ENCODE results near the gene SPATS2L.
A peak's percentile ranks its signal among the peaks of the same experiment; 100 is the strongest.

Gene SPATS2L

DNA sequence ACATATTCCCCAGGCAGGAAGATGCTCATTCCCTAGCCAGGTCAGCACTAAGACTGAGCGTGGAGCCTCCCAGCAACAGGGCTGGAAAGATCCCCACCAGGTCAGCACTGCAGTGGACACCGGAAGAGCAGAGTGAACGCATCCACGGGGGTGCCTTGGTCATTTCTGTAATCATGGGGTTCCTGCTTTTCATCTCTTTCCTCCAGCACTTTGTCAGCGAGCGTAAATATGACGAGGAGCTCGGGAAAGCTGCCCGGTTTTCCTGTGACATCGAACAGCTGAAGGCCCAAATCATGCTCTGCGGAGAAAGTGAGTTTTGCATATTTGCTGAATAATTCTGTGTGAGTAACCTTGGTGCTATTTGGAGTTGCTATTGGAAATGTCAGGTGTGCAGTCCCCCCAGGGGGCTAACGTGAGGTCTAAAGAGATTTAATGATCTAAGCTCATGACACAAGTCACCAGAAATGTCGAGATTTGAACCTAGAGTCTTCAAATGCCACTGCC, 163.3 kb downstream of the SPATS2L start:
- peak; percentile 33 for DNase-seq (ENCODE audit: low read depth)

DNA sequence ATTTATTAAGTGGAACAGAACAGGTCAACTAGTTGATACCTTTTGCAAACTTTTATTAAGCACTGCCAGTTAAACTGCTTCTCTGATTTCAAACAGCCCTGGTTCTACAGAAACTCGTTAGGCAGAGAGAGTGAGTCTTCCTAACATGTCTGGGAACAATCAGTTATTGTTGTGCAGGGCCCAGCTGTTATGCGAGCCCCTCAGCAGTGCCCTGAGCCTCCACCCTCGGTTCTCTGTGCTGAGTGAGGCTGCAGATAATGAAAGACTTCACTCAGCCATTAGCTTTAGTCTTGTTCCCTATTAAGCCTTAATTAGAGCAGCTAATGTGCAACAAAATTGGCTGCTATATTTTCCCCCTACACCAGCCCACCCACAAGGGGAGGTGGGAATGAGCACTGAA, 163.7 kb downstream of the SPATS2L start:
- DNase-seq (ENCODE audit: low read depth), result no peak

DNA sequence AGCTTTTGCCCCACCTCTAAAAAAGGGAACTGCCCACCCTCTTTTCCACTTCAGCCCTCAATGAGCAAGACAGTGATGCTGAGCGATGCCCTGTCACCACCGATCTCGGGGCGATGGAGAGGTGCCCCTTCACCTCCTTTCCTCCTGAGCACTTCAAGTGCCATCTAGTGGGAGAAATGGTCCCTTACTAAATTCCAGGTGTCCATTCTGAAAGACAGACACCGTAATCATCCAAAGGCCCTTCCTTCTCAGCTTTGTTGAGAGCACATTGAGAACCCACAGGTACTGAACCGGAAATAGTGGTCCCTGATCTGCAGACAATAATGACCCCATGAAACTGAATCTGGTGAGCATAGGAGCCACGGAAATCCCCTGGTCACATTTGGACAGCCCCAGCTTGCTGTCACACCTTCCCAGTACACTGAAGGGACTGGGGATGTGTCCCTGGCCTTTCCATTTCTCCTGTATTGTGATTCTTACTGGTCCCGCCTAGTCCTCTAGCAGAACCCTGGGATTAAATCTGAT, 164.9 kb downstream of the SPATS2L start:
- DNase-seq (ENCODE audit: low read depth), result peak; percentile 36

DNA sequence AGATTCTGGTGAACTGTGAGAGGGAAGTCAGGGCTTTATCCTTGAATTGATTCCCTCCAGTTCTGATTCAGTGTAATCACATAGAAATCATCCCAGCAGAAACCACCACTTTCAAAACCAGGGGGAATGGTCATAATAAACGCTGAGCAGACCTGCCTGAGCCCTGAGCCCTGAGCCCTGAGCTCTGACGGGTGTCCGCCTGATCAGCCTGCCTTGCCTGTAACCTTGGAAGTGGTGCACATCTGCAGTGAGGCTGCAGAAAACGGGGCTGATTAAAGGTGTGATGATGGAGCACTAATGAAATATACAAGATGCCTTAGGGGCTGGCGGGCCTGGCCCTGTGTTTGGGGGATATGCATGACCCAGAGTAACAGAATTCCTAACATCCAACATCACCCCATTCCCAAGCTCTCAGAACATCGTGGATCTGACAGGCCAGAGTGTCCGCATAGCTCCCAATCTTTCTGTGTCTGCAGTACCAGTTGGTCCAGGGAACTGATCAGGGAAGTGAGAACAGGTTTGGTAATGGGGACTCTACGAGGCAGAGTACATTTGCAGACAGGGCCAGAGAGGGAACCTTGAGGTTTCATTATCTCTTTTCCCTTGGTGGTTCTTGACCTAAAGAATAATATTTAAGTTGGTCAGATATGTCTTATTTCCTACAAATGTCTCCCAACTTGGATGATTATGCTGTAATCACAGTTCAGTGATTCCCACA, 165.6 kb downstream of the SPATS2L start:
- no peak for DNase-seq (ENCODE audit: low read depth)

DNA sequence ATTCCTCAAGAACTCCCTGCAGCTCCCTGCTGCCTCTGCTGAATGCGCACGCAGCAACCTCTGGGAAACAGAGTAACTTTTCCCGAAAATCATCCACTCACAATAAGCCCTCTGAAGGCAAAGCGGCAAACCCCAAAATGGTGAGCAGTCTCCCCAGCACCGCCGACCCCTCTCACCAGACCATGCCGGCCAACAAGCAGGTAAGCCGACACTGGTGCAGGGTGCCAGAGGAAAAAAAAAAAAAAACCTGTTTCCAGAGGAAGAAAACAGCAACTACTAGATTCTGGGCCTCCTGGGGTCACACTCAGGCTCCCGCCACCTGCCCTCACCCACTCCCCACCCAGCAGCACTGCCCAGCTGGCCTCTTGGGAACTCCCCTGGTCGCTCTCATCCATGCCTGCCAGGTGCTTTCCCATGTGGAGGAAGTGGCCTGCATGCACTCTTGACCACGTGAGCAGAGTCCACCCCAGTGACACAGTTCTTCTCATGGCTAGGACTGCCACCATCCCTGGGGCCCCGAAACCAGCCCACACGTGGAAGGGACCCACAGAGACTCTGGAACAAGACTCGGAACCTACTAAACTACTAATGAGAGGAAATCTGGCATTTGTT, 166.5 kb downstream of the SPATS2L start:
- no peak for DNase-seq (ENCODE audit: low read depth)

DNA sequence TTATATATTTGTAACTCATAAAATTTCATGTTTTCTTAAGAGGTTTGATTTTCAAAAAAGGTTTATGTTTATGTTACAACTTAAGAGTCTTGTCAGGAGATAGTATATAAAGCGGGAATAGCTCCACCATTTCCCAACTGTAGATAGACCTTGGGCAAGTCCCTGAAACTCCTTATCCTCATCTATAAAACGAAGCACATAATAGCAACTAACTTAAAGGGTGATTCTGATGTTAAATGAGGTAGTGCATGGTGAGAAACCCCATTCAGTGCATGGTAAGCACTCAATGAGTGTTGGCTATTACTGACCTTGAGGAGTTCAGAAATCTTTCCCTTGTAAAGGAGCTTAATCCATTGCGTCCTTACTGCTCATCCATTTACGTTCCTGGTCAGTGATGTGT, 169.3 kb downstream of the SPATS2L start:
- DNase-seq (ENCODE audit: low read depth), result no peak

DNA sequence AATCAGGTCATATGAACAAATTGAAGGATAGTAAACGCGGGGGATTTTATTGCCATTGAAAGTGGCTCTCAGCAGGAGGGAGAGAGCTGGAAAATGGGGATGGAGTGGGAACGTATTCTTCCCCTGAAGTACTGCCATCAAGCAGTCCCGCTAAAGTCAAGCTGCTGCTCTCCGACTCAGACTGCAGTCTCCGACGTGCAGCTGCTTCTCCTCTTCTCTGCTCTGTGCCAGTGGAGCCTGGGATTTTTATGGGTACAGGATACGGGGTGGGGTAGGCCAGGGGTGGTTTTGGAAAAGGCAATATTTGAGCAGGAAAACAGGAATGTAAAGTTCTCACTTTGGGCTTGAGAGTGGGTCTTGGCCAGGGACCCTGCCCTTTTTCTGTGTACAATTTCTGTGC, 170.3 kb downstream of the SPATS2L start:
- no peak for DNase-seq (ENCODE audit: low read depth)

DNA sequence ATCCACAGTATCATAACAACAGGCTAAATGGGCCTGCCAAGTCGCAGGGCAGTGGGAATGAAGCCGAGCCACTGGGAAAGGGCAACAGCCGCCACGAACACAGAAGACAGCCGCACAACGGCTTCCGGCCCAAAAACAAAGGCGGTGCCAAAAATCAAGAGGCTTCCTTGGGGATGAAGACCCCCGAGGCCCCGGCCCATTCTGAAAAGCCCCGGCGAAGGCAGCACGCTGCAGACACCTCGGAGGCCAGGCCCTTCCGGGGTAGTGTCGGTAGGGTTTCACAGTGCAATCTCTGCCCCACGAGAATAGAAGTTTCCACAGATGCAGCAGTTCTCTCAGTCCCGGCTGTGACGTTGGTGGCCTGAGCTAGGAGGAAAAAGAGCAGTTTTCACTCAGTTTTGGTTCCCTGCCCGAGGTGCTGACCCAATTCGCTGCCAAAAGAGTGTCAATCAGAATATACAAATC, 171.2 kb downstream of the SPATS2L start:
- DNase-seq (ENCODE audit: low read depth), result no peak

DNA sequence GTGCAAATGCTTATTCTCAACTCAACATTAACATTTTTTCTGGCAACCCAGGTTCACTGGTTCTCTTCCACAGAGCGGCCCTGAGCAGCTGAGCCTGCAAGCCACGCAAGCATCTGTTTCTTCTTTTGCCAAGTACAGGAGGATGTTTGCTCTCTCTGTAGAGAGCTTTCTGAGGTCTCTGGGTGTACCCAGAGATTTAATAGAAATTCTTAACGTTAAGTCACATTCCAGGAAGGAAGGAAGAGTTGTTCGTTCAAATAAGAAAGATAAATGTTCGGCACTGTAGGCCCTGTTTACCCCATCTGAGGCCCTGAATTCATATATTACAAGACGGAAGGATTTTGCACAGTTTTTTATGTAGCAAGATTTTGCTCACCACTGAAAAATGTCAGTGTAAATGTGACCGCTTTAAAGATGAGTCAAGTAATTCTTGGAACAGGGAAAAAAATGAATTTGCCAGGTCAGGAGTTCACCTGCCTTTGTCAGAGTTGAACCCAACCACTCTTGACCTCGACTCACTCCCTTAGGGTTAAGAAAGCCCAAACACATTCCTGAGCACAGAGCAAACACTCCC, 173.3 kb downstream of the SPATS2L start:
- peak; percentile 83 for DNase-seq (ENCODE audit: low read depth)

DNA sequence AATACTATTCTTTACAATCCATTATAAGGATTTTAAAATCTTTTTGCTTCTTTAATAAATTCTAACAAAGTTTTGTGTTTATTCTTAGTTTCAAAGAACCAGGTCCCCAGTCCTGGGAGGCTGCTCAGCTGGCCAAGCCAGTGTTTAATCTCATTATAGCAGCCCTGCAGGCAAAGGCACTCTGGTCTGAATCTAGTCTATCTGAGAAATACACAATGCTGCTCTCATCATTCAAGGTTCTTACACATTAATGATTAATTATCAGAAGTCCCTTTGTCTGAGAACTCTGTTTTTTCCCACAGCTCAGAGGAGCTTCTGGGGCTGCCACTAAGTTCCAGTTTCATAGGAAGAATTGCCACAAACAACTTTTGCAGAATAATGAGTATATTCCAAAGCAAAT, 175.7 kb downstream of the SPATS2L start:
- no peak for DNase-seq (ENCODE audit: low read depth)

DNA sequence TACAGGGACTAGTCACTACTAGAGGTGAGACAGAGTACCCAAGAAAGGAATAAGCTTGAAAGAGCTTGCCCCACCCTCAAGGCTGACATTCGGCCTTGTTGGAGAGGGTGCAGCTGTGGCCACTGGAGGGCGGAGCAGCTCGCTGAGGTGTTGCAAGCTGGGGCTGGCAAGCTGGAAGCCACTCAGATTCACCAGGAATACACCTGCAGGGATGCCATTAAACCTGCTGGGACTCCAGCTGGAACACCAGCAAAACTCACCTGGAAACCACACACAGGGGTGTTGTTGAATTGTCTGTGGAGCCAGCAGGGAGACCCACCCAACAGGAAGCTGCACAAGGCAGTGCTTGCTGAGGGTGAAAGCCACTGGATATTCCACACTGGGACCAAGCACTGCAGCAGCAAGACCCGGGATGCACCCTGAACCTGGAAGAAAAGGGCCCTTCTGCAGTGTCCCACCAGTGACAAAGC, 177.3 kb downstream of the SPATS2L start:
- peak; percentile 8 for DNase-seq (ENCODE audit: low read depth)

DNA sequence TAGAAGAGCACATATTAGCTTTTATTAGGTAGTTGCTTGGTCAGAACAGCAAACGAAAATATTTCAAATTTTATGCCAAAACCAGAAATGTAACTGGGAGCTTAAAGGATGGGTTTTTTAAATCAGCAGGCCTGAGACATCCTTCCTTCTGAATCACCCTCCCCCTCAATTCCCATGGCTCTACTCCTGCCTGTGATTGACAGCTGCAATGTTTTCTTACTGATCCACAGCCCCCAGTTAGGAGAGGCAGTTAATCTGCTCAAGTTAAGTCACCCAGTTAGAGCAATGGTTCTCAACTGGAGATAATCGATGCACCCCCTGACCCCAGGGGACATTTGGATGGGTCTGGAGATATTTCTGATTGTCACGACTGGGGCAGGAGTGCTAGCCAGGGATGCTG, 178.4 kb downstream of the SPATS2L start:
- DNase-seq (ENCODE audit: low read depth), result peak; percentile 32

DNA sequence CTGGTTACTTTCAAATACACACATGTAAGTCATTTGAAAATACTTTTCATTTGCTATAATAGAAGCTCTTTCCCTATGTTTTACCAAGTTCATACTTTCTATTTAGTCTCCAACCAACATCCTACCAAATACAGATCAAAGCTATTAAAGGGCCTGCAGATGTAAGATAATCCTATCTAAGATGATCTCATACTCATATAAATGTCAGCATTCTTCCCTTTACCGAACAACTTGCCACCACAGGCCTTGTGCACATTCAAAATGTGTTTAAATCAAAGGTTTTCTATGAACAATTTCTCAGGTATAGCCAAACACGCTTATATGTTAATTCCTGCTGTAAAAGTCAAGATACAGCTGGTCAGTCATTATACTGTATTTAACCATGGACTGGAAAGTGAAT, 180.0 kb downstream of the SPATS2L start:
- DNase-seq (ENCODE audit: low read depth), result peak; percentile 35

DNA sequence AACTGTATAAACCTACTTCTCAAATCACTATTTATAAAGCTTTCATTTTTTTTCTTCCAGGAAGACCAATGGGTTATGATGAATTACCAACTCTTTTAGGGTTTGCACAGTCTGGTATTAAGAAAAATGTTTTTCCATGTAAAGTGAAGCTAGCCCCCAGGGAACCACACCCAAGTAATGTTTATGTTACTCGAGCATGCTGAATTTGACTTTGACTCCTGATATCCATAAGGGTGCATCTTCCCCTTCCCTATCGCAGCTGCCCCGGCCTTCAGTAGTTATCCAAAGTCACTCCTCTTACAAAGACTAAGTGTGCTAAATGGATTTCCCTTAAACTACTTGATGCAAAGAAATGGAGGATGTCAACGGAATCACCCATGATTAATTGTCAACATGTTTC, 181.7 kb downstream of the SPATS2L start:
- no peak for DNase-seq (ENCODE audit: low read depth)

DNA sequence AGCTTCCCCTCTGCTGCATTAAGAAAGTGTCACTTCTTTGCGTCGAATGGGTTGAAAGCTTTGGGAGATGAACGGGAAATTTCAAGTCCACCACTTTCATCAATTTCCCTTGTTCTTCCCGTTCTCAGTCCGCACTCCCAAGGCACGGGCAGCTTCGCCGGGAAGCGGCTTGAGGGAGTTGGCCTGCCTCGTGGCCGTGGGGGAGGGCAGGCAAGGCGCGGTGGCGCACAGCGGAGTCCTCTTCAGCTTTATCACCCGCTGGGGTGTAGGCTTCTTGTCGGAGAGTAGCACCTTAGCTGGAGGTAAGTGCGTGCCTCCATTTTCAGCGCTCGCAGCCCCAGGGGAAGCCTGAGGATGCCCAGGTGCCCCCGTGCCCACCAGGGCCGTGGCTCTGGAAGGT, 183.5 kb downstream of the SPATS2L start:
- no peak for DNase-seq (ENCODE audit: low read depth)

DNA sequence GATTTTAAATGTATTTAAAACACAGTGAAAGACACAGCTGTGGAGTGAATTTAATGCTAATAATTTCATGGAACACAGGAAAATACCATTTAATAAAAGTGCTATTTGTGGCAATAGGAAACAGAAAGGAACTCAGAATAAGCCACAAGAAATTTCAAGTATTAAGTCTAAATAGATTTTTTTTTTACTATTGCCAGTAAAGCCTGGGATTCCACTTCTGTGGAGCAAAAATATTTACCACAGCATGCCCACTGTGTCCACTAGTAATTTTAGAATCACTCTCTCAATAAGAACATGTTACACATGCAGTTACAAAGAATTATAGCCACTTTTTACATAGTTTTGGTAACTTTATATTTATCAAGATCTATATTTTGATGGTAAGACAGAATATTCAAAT, 186.2 kb downstream of the SPATS2L start:
- peak; percentile 46 for DNase-seq (ENCODE audit: low read depth)

DNA sequence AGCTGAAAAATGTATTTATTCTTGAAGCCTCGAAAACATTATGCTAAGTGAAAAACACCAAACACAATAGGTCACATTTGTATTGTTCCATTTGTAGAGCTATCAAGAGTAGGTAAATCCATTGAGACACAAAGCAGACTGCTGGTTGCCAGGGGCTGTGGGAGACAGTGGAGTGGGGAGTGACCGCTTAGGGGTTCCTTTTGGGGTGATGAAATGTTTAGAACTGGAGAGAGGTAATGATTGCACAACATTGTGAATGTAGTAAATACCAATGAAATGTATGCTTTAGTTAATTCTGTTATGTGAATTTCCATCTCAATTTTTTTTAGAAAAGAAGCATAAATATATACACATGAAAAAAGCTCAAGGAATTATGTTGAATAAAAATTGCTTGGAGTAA, 187.6 kb downstream of the SPATS2L start:
- no peak for DNase-seq (ENCODE audit: low read depth)

DNA sequence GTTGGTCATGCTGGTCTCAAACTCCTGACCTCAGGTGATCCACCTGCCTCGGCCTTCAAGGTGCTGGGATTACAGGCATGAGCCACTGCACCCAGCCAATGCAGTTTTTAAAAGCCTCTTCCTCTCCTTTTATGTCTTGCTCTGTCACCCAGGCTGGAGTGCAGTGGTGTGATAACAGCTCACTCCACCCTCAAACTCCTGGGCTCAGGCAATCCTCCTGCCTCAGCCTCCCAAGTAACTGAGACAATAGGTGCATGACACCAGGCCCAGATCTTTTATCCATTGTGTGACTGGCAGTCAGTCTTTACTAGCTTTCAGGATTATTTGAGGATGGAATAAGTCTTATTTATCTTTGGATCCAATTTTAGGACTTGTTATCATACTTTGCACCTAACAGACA, 190.2 kb downstream of the SPATS2L start:
- DNase-seq (ENCODE audit: low read depth), result no peak

DNA sequence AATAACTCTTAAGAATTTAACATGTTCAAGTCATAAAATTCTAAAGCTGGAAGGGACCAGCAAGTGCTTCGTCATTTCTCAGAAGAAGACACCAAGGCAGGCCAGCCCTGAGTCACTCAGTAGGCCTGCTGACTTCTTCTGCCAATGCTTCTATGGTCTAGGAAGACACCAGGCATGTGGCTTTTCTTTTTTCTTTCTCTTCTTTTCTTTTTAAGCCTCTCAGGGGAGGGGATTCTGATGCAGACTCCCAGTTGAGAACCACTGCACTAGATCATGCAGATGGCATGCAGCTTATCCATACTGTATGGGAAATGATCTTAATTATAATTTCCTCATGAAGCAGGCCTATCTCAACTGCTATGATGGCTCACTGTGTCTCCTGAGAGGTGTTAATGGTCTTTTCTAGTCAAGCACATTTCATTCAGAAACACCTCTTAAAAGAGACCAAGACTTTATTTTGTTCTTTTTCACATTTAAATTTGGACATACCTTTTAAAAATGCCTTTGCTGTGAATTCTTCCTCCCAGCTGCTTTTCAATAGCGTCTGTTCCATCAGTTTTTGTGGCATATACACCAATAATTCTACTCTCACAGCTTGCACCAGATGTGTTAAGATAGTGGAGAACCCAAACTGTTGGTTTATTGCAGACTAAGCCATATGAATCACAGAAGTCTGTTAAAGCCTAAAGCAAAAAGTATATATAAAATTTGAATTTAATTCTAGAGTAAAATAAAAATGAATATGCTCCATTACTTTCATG, 192.1 kb downstream of the SPATS2L start:
- DNase-seq (ENCODE audit: low read depth), result no peak

DNA sequence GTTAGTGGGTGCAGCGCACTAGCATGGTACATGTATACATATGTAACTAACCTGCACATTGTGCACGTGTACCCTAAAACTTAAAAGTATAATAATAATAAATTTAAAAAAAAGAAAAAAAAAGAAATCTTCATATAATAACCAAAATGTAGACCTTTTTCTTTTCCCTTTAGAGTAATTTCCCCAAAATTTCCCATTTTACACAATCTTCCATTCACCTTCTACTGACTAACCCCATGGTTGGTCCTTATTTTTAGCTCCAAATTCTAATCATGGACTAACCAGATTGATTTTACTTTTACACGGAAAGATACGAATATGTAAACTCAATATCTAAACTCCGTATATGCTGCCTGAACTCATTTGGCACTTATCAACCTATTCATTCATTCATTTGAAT, 195.7 kb downstream of the SPATS2L start:
- DNase-seq (ENCODE audit: low read depth), result no peak

DNA sequence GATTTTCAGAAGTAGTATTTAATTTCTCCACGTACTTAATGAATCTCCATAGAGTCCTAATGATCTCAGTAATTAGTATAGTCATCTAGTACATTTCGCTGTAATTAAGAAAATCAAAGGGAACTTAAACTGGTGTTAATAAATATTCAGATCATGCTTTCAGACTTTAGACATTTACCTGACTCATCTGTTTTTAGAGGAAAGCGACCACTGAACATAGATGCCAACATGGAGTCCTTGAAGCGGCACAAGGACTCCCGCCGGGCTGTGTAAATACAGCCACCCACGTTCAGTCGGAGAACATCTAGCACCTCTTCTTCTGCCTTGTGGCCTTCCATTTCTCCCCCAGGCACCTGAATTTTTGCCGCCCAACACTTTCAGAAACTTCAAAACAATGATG, 200.2 kb downstream of the SPATS2L start:
- DNase-seq (ENCODE audit: low read depth), result no peak

DNA sequence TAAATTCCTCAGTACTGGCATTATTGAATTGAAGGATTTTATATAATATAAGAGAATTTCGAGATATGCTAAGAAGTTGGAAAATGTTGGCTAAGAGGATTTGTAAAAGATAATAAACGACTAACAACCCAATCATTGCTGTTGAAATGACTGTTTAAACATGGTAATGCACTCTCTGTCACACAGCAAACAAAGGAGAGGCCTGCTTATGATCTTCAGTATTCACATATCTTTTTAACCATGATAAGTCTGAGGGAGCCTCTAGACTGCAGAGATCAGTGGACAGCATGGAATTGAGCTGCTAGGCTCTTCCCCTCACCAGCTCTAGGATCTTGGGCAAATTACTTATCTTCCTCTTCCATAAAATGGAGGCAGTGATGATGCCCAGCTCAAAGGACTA, 200.7 kb downstream of the SPATS2L start:
- DNase-seq (ENCODE audit: low read depth), result no peak

Measured in EH (cell line).